Erythroblast (primary cell): Measurements from ENCODE around the gene AGR2.

Experiments
- GATA1 ChIP-seq: IDR thresholded peaks from 2 replicates; pipeline ENCODE4 v1.6.1; 2011; ENCODE audit warnings: low read depth, mild to moderate bottlenecking, control low read depth, low read length, moderate library complexity
- POLR2A ChIP-seq: IDR thresholded peaks from 2 replicates; pipeline ENCODE4 v1.6.1; 2011; ENCODE audit warnings: mild to moderate bottlenecking, low read length

DNA sequence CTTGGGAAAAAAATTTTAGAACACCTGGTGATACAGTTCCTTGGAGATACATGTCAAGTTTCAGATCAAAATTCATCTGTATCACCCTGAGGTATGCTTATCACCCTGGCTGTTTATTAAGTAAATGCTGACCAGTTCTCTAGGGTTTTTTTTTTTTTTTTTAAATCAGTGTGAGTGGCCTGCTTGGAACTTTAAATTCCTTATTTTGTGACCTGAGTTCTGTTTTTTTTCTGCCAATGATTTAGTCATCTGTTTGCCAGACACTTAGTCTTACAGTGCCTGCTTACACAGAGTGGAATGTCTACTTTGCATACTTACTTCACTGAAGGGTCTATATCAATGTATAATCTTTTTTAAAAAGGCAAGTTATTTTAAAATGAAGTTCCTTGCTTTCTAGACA is 49.4 kb downstream of the AGR2 start:
- no peak for TF ChIP-seq POLR2A
- no peak for TF ChIP-seq GATA1
